CMK (cell line): ENCODE measurements around the gene C6orf120.

ENCODE experiments used
- DNase-seq: peaks from one replicate; pipeline ENCODE4 v3.0.0-alpha.2; 2010; ENCODE audit warnings: low read depth

C6orf120 gene

DNA sequence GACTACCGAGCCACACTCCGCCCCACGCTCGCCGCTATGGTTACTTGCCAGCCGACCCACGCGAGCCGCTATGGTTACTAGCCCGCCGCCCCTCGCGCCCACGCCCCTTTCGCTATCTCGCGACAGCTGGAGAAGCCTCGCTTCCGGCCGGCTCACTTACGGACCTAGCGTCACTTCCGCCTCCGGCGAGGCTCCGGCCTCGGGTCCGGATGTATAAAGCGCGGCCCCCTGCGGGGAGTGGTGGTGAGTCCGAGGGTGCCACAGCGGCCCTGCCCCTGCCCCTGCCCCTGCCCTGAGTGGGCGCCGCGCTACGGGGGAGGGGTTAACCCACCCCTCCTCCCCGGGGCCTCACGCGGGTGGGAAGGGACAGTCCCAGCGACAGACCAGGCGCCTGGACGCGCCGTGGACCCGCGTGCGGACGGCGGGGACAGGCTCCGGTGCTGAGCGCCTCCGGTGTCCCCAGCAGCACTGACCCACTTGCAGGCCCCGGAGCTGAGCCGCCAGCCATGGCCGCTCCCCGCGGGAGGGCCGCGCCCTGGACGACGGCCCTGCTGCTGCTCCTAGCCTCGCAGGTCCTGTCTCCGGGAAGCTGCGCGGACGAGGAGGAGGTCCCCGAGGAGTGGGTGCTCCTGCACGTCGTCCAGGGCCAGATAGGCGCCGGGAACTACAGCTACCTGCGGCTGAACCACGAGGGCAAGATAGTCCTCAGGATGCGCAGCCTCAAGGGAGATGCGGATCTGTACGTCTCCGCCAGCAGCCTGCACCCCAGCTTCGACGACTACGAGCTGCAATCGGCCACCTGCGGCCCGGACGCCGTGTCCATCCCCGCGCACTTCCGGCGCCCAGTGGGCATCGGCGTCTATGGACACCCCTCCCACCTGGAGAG, at the start of gene C6orf120, which contains the start of gene WDR27:
TSS of gene C6orf120 (plus strand) at position 173 of the 886 bp plus-strand sequence. CDS start at position 507, 334 bp downstream.
TSS of gene WDR27 (minus strand) at position 76 of the 886 bp plus-strand sequence. CDS start 13,024 bp downstream, outside the sequence.
- peak; percentile 93 for DNase-seq

DNA sequence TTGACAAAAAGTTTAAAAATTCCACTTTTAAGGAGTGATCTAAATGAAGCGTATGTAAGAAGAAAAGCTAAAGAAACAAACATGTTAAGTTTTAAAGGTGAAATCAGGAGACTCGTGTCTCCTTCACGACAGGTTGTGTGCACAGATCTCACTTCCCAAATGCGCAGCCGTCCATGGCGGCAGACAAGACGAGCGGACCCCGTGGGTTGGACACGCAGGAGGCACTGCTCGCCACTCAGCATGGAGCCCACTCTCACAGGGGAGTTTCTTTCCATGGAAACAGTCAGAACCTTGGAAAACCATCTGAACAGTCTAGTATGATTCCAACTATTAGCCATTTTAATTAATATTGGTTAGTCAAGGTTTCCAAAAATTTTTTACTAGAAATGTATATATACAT, 49.0 kb upstream of the C6orf120 start:
- no peak for DNase-seq

DNA sequence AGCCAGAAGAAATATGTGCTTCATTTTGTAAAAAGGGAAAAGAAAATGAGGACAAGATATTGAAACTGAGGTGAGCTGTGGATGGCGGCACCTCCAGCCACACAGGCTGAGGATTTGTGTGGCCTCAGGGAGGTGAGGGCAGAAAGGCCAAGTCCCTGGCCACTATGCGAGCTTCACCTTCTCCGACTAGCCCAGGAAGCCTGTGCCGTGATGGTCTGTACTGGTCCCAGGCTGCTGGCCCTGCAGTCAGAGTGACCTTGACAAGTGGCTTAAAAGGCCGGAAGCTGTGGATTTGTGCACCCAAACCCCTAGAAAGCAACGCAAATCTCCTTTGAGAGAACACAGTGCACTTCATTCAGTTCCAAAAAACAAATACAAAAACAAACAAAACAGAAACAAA, 48.2 kb upstream of the C6orf120 start:
- no peak for DNase-seq

DNA sequence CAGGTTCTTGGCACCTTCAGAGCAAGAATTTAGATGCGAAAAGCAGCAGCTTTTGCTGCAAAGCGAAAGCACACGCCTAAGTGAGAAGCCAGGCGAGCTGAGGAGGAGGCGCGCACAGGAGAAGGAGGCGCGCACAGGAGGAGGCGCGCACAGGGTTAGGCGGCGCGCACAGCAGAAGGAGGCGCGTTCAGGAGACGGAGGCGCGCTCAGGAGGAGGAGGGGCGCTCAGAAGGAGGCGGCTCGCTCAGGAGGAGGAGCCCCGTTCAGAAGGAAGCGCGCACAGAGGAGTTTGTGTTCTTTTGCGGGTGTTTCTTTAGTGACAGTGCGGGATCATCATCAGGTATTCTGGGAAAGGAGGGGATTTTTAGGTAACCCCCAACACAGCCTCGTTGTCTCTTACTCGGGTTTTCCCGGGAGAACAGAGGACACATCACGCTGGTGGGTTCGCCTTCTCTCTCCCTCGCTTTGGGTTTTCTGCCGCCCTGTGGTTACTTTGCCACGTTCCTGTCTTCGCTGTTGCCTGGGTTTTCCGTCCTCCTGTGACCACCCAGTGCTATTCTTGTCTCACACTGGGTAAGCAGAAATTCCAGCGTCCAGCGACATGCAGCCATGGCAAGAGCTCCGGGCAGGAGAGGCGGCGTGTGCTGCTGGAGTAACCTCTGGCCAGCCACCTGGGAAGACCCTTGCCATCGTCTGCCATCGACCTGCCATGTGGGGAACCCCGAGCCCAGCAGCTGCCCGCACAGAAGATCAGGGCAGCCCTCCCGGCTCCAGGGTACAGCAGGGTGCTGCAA, 47.1 kb upstream of the C6orf120 start:
- peak; percentile 11 for DNase-seq

DNA sequence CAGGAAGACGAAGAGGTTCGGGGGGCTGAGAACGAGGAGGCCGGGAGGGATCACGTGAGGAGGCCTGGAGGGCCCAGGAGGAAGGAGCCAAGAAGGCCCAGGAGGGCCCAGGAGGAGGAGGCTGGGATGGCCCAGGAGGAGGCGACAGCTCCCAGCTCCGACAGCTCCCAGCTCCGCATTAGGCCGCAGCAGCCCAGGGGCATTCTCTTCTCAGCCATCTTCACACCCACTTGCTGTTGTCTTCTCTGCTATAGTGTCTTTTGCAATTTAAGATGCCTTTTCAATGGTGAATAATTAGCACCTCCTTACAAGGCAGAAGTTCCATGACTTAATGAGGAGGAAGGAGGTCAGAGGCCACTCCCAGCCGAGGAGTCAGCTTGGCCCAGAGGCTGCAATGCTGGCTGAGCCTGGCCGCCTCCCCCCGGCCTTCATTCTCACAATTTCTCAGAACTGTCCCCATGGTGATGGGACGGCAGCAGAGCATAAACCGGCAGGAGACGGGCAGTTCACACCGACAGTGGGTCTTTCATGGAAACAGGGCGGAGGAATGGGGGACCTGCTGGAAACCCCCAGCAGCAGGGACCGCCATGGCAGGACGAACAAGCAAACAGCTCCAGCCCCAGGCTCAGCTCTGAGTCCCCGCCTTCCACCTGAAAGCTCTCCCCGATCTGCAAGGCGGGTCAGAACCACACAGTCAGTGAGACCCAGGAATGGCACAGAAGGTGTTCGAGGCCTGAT, 45.2 kb upstream of the C6orf120 start:
- no peak for DNase-seq

DNA sequence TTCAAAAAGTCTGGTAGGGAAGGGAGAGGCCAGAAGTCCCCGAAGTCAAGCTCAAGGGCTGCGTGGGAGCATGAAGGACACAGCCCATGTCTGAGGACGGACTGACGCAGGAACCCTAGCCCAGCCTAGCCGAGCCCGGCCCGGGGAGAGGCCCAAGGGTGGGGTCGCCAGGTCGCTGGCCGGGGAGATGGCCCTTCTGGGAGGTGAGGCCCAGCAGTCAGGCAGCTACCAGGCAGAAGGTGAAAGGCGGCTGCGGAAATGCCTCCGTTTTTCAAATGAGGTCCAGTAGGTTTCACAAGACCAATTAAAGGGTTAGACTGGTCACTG, 44.7 kb upstream of the C6orf120 start:
- no peak for DNase-seq

DNA sequence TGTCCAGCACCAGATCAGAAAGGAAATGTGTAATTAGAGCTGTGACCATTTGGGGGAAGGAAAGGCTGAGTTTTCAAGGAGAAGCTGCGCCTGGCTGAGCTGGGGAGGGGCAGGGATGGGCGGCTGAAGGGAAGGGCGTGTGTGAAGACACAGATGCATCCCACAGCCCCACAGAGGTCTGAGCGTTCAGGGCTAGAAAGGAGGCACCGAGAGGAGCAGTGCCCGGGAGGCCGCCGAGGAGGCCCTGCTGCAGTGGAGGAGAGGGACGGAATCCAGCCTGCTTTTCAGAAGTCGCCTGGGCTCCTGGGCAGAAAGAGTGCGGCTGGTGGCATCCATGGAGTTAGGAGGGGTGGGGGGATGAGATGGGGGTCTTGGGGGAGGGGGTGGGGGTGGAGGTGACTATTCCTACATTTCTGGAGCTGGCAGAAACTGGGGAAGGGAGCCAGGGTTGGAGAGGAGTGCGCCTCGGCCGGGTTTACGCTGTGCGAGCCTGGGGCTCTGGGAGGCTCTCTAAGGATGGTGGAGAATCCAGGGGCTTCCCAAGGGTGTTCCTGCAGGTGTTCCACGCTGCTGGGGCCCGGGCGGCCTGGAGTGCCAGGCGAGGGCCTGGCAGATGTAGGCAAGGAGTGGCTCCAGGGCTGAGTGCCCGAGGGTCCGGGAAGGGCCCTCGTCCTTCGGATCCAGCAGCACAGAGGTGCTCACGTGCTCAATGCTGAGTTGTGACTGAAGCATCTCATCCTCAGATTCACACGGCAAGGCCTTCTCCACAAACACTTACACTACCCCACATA, 41.9 kb upstream of the C6orf120 start:
- no peak for DNase-seq

DNA sequence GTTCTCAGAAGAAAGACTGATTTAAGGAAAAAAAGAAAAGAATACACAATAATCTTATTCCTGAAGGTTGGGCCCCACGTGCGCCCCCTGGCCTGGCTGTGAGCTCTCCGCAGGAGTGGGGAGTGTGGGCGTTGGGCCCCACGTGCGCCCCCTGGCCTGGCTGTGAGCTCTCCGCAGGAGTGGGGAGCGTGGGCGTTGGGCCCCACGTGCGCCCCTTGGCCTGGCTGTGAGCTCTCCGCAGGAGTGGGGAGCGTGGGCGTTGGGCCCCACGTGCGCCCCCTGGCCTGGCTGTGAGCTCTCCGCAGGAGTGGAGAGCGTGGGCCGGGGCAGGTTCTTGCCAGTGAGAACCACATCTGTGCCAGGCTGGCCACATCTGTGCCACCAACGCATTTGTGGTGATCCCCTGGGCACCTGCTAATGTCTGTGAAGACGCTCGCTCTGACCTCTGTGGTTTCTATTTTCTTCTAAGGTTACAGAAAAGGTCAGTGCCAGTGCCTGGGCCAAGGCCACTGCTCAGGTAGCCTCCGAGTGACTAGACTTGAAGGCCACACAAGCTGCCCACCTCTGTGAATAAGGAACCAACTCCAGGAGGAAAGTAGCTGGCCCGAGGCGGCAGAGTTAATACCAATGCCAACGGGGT, 41.1 kb upstream of the C6orf120 start:
- no peak for DNase-seq

DNA sequence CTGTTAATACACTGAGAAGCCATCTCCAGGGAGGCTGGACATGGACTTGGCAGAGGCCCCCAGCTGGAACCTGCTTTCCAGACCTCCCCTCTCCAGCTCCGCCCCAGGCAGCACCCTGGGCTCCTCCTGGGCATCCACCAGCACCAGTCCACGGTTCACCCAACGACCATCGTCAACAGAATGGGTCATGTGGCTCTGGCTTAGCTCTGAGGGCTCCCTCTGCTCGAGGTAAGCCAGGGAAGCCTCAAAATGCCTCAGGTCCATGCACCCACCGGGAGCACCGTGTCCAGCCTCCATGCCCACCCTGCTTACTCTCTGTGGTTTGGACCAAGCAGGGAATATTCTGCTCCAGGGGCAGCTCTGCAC, 40.6 kb upstream of the C6orf120 start:
- DNase-seq: no peak

DNA sequence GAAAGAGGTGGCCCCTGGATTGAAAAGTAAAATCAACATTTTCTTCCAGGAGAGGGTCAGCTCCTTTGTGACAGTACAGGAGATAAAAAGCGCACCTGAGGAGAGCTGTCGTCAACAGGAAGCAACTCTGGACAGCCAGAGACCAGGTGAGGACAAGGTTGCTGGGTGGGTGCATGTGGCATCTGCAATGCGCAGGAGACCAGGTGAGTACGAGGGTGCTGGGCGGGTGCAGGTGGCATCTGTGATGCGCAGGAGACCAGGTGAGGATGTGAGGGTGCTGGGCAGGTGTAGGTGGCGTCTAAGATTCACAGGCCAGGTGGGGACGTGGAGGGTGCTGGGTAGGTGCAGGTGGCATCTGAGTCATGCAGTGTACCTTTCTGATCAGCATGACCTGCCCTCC, 38.5 kb upstream of the C6orf120 start:
- DNase-seq: no peak

DNA sequence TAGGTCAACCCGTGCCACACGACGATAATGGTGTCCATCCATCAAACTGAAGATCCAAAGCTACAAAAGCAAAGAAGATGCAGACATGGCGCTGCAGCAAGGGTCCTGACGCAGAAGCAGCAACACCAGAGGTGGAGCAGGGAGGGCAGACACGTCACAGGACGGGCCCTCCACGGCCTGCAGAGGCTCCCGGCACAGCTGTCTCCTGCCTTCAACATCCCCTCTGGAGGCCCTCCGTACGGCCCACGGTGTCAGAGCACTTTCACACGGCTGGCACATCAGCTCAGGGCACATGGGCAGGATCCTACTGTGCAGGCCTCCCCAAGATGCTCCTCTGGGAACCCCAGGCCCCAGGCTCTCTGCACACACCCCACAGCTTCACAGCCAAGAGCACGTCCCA, 37.7 kb upstream of the C6orf120 start:
- no peak for DNase-seq

DNA sequence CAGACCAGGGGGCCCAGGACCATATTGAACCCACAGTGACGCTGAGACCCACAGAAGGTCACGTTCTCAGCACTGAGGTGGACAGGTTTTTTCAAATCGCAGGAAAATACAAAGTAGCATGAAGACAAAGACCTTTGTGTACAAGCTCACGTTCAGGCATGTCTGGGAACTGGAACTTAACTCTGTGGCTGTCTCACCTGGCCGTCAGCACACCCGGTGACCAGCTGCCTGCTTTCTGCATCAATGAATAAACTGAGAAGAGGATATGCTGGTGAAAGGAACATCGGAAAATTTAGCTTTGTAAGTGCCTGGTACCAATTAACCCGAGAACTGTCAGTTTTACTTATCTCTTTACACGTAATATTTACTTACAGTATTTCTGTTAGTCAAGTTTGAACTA, 36.6 kb upstream of the C6orf120 start:
- no peak for DNase-seq

DNA sequence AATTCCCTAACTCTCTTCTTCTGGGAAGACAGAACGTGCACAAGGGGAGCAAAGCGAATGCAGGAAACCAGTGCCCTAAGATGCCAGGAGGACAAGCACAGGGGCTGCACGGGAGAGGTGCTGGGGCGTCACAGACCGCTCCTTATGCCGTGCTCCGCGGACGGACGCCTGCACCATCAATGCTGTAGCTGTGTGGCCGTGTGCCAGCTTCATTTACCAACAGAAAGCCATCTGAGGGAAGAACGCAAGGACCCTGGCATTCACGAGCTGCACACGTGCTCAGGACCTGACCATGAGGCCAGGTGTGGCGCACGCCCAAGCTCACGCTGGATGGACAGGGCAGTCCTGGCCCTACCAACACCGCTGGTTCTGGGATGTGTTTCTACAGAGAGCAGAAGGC, 35.5 kb upstream of the C6orf120 start:
- no peak for DNase-seq

DNA sequence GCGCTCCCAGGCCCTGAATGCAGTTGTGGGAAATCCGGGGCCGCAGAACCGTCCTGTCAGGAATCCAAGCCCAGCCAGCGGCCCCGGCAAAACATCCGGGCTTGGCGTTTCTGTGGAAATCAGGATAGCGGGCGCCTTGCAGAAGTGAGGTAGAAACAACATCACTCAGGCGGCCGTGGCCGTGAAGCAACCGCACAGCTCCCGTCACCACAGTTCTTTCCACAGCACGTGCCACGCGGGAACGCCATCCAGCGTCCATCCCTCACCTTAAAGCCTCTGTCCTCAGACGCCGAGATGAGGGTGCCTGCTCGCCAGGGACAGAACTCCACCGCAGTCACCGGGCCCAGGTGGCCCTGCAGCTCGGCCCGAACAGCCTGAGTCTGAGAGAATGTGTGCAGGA, 34.2 kb upstream of the C6orf120 start:
- no peak for DNase-seq

DNA sequence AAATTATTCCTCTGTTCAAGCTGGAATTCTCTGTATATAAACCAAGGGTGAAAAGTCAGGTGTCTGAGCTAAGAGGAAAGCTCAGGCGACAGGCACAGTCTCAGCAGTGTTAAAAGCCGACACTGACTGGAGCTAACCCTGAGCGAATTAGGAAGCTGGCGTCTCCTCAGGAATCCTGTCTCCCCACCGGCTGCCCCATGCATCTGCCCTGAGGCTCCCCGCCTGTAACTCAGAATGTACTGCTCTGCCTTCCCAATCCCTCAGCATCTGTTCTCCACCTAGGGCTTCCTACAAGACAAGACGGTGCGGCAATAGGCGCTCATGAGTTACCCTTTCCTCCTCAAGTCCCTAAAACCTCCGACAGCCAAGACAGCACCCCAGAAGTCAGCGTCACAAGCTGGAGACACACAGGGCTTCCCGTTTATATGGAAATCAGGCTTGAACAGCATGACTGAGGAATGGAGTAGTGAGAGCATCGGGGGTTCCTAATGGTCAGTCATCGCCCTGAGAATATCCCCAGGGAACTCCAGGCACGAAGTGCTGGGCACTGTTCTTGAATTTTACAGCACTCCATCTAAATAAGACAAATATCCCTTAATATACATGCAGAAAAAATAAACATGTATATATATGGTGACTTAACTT, 33.6 kb upstream of the C6orf120 start:
- DNase-seq: no peak

DNA sequence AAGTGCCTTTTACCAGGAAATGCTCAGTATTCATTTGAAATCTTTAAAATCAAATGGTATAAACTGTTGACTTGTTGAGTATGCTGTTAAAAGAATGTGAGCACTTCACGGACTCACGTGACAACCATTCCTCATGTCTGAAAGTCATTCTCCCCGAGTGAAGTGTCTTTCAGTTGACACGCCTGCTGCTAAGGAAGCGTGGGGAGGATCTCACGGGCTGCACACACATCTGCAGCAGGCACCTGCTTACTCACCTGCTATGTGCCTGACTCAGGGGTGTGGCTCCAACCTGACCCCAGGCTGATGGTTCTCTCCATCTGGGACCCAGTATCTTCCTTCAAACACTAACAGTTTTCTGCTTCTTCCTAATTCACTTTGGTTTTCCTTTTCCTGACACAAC, 32.8 kb upstream of the C6orf120 start:
- DNase-seq: no peak

DNA sequence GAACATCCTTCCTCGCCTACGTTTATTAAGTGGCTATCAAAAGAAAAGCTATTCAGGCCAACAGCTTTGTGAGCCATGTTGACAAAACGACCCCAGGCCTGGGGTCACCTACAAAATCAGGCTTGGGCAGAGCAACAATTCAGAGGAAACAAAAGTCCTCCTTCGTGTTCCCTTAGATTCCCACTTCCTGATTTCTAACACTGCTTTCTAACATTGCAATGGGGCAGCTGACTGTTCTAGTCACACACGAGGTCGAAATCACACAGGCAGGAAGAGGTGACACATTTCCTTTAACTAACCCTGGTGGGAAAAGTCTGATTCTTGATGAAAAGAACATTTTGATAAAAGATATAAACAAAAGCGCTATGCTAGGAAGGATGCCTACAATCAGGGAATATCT, 32.0 kb upstream of the C6orf120 start:
- DNase-seq: no peak

DNA sequence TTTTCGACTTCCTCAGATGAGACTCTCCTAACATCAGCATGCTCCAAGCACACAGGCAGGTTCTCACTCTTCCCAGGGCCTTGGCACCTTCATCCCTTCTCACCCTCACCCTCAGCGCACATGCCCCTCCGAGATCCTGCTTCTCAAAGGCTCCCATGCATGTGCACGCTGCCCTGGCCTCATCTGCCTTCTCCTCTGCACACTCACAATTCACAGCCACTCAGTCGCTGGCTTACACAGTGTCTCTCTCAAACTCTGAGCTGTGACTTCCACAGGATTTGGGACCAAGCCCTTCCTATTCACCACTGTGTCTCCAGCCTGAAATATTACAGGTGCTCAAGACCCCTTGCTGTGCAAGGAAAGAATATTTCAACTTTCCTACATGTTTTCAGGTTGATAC, 30.4 kb upstream of the C6orf120 start:
- no peak for DNase-seq

DNA sequence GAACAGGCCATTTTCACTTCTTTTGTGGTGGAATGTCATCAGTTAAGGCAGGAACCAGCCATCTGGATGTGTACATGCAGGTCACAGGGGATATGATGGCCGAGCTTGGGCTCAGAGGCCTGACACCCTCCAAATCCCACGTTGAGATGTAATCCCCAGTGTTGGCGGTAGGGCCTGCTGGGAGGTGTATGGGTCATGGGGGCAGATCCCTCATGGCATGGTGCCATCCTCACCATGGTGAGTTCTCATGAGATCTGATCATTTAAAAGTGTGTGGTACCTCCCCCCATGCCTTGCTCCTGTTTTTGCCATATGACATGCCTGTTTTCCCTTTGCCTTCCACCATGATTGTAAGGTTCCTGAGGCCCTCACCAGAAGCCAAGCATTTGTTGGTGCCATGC, 26.9 kb upstream of the C6orf120 start:
- no peak for DNase-seq

DNA sequence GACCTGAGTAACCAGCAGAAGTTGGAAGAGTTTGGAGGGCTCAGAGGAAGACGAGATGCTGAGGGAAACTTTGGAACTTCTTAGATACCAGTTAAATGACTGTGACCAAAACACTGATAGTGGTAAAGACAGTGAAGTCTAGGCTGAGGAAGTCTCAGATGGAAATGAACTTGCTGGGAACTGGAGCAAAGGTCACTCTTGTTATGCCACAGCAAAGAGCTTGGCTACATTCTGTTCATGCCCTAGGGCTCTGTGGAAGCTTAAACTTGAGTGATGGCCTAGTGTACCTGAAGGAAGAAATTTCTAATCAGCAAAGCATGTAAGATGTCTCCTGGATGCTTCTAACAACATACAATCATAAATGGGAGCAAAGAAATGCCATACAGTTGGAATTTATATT, 24.8 kb upstream of the C6orf120 start:
- DNase-seq: no peak

DNA sequence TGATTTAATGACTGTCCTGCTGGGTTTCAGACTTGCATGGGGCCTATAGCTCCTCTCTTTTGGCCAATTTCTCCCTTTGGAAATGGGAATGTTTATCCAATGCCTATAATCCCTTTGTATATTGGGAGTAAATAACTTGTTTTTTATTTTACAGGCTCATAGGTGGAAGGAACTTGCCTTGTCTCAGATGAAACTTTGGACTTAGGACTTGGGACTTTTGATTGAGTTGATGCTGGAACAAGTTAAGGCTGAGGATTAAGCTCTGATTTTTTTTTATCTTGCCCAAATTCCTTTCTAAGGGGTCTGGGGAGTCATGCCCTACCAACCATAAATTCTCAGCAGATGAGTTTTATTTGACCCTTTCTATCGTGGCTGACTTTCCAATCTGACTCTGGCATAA, 23.6 kb upstream of the C6orf120 start:
- no peak for DNase-seq
